Activated naive CD4-positive, alpha-beta T cell treated with anti-CD3 and anti-CD28 coated beads for 36 hours (primary cell): Measurements from ENCODE around the gene RSPO3. TPM values are rescaled to one million over a fixed set of nuclear protein-coding genes. Genes with fewer than 3 reads are reported as not detected.

ENCODE experiments used
- CTCF ChIA-PET: fragments of 350-600 bp; sonication (Branson Sonifier 250); formaldehyde crosslinking; loops from one replicate; lab custom pipeline; 2021; ENCODE audit warnings: antibody characterized with exemption; lab: Charles Lee
- DNase-seq: peaks from one replicate; pipeline ENCODE4 v3.0.0-alpha.2; 2020
- H3K27ac Mint-ChIP-seq: one replicate; pipeline ENCODE4 v1.8.0; 2021; ENCODE audit warnings: mild to moderate bottlenecking, mixed read lengths
- H3K27me3 Mint-ChIP-seq: one replicate; pipeline ENCODE4 v1.8.0; 2021; ENCODE audit warnings: low read depth, mixed read lengths
- H3K36me3 Mint-ChIP-seq: one replicate; pipeline ENCODE4 v1.8.0; 2021; ENCODE audit warnings: low read depth, mixed read lengths
- H3K4me1 Mint-ChIP-seq: one replicate; pipeline ENCODE4 v1.8.0; 2021; ENCODE audit warnings: low read depth, mixed read lengths
- H3K4me3 Mint-ChIP-seq: one replicate; pipeline ENCODE4 v1.8.0; 2021; ENCODE audit warnings: mild to moderate bottlenecking, moderate library complexity, mixed read lengths
- H3K9me3 Mint-ChIP-seq: one replicate; pipeline ENCODE4 v1.8.0; 2021; ENCODE audit warnings: mixed read lengths
- intact Hi-C: fragments of 100-400 bp; cut with micrococcal nuclease; formaldehyde crosslinking; loops from one replicate; pipeline ENCODE4 v1.15.1; 2023
- total RNA-seq, 2 experiments: library from RNA; stranded (reverse); gene quantifications; one replicate each; pipeline ENCODE4 v1.2.3, GENCODE V29; 2021

Gene RSPO3
- total RNA-seq, 2 experiments from 2014 or later: not detected

- H3K27me3 Mint-ChIP-seq: peaks cover 37% of the 10 kb centered on the region
- intact Hi-C loops: no loop called here
Measured at GRCh38 chr6:127115746-127116145, 2.7 kb upstream of the RSPO3 start.

GRCh38 chr6:127117979-127118297 lies 533 bp upstream of the RSPO3 start:
- Mint-ChIP-seq H3K27me3 (peaks cover 46% of the 10 kb centered on the region), H3K27ac (no peak overlapping the region), H3K9me3 (no peaks in the 10 kb centered on the region), H3K36me3 (no peaks in the 10 kb centered on the region), H3K4me3 (peak overlapping the region; percentile 7), H3K4me1 (peaks cover 12% of the 10 kb centered on the region)
- CTCF ChIA-PET: interaction anchor here (0.6 kb wide), 1 partner anchor 1370 kb away, joined by 3 read pairs; no protein-coding TSS in a partner anchor
- intact Hi-C loops: no loop called here
- no peak for DNase-seq

More at GRCh38 chr6:127115746-127116145, 2.7 kb upstream of the RSPO3 start:
- peaks cover 9% of the 10 kb centered on the region for H3K4me1 Mint-ChIP-seq
- DNase-seq: no peak
- H3K36me3 Mint-ChIP-seq: no peaks in the 10 kb centered on the region
- no peak overlapping the region for H3K27ac Mint-ChIP-seq
- no peaks in the 10 kb centered on the region for H3K9me3 Mint-ChIP-seq
- H3K4me3 Mint-ChIP-seq: no peak overlapping the region
- CTCF ChIA-PET: no interaction called here

DNA sequence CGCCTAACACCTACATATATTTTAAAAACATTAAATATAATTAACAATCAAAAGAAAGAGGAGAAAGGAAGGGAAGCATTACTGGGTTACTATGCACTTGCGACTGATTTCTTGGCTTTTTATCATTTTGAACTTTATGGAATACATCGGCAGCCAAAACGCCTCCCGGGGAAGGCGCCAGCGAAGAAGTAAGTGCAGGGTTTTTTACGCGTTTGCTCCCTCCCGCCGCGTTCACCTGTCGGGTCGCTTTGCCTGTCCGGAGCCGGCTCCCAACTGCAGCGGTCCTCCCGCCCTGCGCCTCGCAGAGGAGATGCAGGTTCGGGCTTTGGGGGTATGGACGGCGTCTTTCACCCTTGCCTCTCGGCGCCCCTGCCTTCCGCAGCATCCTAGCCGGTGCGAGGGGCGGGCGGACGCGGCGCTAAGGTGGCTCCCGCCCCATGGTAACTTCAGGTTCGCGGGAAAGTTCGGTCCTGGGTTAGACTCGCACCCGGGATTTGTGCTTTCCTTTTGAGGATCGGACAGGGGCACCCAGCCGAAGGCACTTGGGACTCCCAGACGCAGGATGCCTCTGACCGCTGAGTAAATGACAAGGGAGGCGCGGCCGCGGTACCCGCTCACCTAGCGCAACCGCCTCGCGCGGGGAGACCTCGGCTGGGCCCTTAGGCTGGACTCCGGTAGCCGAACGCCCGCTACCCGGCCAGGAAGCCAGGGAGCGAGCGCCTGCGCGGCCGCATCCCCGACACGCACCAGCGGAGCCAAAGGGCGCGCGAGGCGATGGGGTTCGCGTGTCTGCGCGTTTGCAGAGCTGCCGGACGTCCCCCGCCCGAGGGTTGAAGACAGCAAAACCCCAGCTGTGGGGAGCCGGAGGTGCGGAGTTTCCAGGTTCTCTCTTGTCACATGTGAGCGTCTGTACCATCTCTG lies 891 bp downstream of the RSPO3 start:
- Mint-ChIP-seq H3K27ac (no peak overlapping the region), H3K27me3 (peaks cover 51% of the 10 kb centered on the region), H3K4me1 (peaks cover 12% of the 10 kb centered on the region), H3K4me3 (peak overlapping the region; percentile 68), H3K9me3 (no peaks in the 10 kb centered on the region), H3K36me3 (no peaks in the 10 kb centered on the region)
- DNase-seq: peak; percentile 21
- CTCF ChIA-PET: interaction anchor here (0.6 to 1.6 kb wide), 2 partner anchors 385 to 1125 kb away, joined by 3 to 4 read pairs; no protein-coding TSS in a partner anchor
- intact Hi-C loops: loop anchor here (1.0 to 5.0 kb wide), 5 partner anchors 147 to 1809 kb away; partner anchors contain the start of genes CENPW and RNF146

GRCh38 chr6:127120023-127120786 lies 1.7 kb downstream of the RSPO3 start:
- CTCF ChIA-PET: interaction anchor here (0.6 to 1.6 kb wide), 2 partner anchors 386 to 1126 kb away, joined by 3 to 4 read pairs; no protein-coding TSS in a partner anchor
- DNase-seq: no peak
- Mint-ChIP-seq H3K36me3 (no peaks in the 10 kb centered on the region), H3K4me3 (peak overlapping the region; percentile 68), H3K27ac (no peak overlapping the region), H3K27me3 (peaks cover 53% of the 10 kb centered on the region), H3K4me1 (peaks cover 12% of the 10 kb centered on the region), H3K9me3 (no peaks in the 10 kb centered on the region)
- intact Hi-C loops: loop anchor here (1.0 to 5.0 kb wide), 5 partner anchors 147 to 1809 kb away; partner anchors contain the start of genes CENPW and RNF146

- Mint-ChIP-seq H3K4me1 (peaks cover 12% of the 10 kb centered on the region), H3K27me3 (peaks cover 51% of the 10 kb centered on the region), H3K27ac (no peak overlapping the region), H3K4me3 (no peak overlapping the region), H3K36me3 (no peaks in the 10 kb centered on the region), H3K9me3 (no peaks in the 10 kb centered on the region)
- peak; percentile 90 for DNase-seq
- CTCF ChIA-PET: interaction anchor here (0.6 to 1.6 kb wide), 3 partner anchors 66 to 1126 kb away, joined by 3 read pairs; no protein-coding TSS in a partner anchor
- intact Hi-C loops: loop anchor here (1.0 to 5.0 kb wide), 9 partner anchors 146 to 1810 kb away; partner anchors contain the start of genes CENPW and RNF146
Measured at GRCh38 chr6:127120787-127121636, 2.5 kb downstream of the RSPO3 start.

GRCh38 chr6:127121637-127121960 lies 3.1 kb downstream of the RSPO3 start:
- H3K9me3 Mint-ChIP-seq: no peaks in the 10 kb centered on the region

DNA sequence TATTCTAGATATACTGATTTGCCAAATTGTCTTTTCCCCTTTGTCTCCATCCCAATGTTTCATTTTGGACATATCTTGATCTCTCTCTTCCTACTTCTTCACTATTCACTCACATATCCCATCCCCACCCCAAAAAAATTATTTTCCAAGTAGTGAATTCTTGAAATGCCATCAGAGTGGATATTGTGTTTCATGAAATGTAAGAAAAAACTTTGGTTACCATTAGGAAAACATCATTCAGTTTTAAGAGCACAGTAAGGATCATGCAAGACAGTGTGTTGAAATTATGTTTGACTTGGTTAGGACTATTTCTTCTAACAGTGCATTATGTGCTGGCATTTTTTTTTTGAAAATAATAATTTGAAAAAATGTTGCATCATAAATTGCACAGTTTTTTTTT lies 5.7 kb downstream of the RSPO3 start:
- DNase-seq: no peak
- H3K9me3 Mint-ChIP-seq: no peaks in the 10 kb centered on the region
- no peaks in the 10 kb centered on the region for H3K36me3 Mint-ChIP-seq
- intact Hi-C loops: loop anchor here (5.0 kb wide), 2 partner anchors 782 to 1342 kb away; partner anchors contain the start of gene CENPW
- no peak overlapping the region for H3K27ac Mint-ChIP-seq
- H3K4me3 Mint-ChIP-seq: no peak overlapping the region
- CTCF ChIA-PET: interaction anchor here (1.2 kb wide), 1 partner anchor 24 kb away, joined by 3 read pairs; no protein-coding TSS in a partner anchor
- H3K27me3 Mint-ChIP-seq: peaks cover 27% of the 10 kb centered on the region
- peaks cover 11% of the 10 kb centered on the region for H3K4me1 Mint-ChIP-seq

More at GRCh38 chr6:127121637-127121960, 3.1 kb downstream of the RSPO3 start:
- H3K4me1 Mint-ChIP-seq: peaks cover 12% of the 10 kb centered on the region
- no peak for DNase-seq
- H3K4me3 Mint-ChIP-seq: no peak overlapping the region
- peaks cover 47% of the 10 kb centered on the region for H3K27me3 Mint-ChIP-seq
- H3K36me3 Mint-ChIP-seq: no peaks in the 10 kb centered on the region
- CTCF ChIA-PET: interaction anchor here (0.5 kb wide), 1 partner anchor 8 kb away, joined by 3 read pairs; no protein-coding TSS in a partner anchor
- intact Hi-C loops: loop anchor here (1.0 to 5.0 kb wide), 8 partner anchors 145 to 1811 kb away; partner anchors contain the start of genes CENPW and RNF146
- no peak overlapping the region for H3K27ac Mint-ChIP-seq

DNA sequence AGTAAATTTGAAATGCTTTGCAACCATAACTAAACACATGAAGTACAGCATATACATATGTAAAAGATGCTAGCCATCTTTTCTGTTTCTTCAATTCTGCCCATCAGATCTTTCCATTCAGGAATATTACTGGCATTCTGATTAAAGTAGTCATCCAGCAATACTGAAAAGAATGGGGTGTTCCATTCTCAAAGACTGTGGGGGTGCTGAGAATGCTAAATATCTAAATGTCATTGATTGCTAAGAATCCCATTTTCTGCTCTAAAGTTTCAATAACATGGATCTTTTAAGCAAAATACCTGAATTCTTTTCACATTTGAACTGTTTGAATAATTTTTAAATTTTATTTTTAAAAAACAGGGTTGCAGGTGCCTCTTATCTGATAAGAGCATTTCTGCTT lies 6.2 kb downstream of the RSPO3 start:
- intact Hi-C loops: loop anchor here (5.0 kb wide), 2 partner anchors 782 to 1342 kb away; partner anchors contain the start of gene CENPW
- Mint-ChIP-seq H3K4me1 (peaks cover 11% of the 10 kb centered on the region), H3K4me3 (no peak overlapping the region), H3K9me3 (no peaks in the 10 kb centered on the region), H3K36me3 (no peaks in the 10 kb centered on the region), H3K27me3 (peaks cover 26% of the 10 kb centered on the region), H3K27ac (no peak overlapping the region)
- CTCF ChIA-PET: no interaction called here
- no peak for DNase-seq

DNA sequence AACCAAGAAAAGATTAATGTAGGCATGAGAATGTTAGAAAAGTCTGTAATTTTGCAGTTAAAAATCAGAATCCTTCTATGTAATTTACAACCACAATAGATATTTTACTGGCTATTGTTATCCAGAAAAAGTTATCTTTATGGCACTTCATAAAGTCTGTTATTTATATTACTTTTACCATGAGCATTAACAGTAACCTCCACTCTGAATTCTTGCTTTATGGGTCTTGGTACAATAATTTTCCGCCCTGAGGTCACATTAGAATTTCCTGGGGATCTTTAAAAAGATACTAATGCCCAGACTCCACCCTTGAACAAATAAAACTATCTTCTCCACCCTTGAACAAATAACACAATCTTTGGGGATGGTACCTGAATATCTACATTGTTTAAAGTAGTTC lies 9.6 kb downstream of the RSPO3 start:
- intact Hi-C loops: no loop called here
- CTCF ChIA-PET: no interaction called here
- no peak overlapping the region for H3K4me3 Mint-ChIP-seq

DNA sequence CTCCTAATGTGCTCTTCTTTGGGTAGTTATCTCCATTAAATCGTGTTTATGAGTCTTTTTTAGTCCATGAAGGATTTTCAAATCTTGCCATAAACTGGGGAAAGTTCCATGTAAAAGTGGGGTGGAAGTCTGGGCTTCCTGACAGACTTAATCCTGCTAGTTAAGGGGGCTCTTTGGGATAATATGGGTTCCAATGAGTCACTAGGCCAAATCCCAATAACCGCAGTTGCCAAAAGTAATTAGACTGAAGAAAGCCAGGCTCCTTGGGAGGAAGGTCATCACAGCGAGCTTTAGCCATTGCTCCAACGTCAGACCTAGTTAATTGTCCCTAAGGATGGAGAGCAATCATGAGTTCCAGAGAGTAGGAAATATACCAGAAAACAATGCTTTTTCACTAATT lies 10.8 kb downstream of the RSPO3 start:
- no peaks in the 10 kb centered on the region for H3K36me3 Mint-ChIP-seq
- intact Hi-C loops: no loop called here
- H3K4me3 Mint-ChIP-seq: no peak overlapping the region
- DNase-seq: no peak
- no peaks in the 10 kb centered on the region for H3K4me1 Mint-ChIP-seq
- CTCF ChIA-PET: interaction anchor here (0.6 kb wide), 1 partner anchor 32 kb away, joined by 3 read pairs; no protein-coding TSS in a partner anchor
- peaks cover 7% of the 10 kb centered on the region for H3K27me3 Mint-ChIP-seq
- no peaks in the 10 kb centered on the region for H3K9me3 Mint-ChIP-seq
- H3K27ac Mint-ChIP-seq: no peak overlapping the region

More for the DNA sequence above, 9.6 kb downstream of the RSPO3 start:
- Mint-ChIP-seq H3K9me3 (no peaks in the 10 kb centered on the region), H3K4me1 (no peaks in the 10 kb centered on the region), H3K27ac (no peak overlapping the region), H3K27me3 (peaks cover 12% of the 10 kb centered on the region), H3K36me3 (no peaks in the 10 kb centered on the region)
- no peak for DNase-seq

GRCh38 chr6:127131275-127131674 lies 12.8 kb downstream of the RSPO3 start:
- DNase-seq: no peak
- Mint-ChIP-seq H3K4me1 (no peaks in the 10 kb centered on the region), H3K4me3 (no peak overlapping the region), H3K36me3 (no peaks in the 10 kb centered on the region), H3K9me3 (no peaks in the 10 kb centered on the region), H3K27me3 (peaks cover 9% of the 10 kb centered on the region), H3K27ac (no peak overlapping the region)
- CTCF ChIA-PET: no interaction called here
- intact Hi-C loops: no loop called here
